Measurements from ENCODE around the gene GPR160.
A peak's percentile ranks its signal among the peaks of the same experiment; 100 is the strongest.

The GPR160 gene, protein sequence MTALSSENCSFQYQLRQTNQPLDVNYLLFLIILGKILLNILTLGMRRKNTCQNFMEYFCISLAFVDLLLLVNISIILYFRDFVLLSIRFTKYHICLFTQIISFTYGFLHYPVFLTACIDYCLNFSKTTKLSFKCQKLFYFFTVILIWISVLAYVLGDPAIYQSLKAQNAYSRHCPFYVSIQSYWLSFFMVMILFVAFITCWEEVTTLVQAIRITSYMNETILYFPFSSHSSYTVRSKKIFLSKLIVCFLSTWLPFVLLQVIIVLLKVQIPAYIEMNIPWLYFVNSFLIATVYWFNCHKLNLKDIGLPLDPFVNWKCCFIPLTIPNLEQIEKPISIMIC
- total RNA-seq = 5.0 to 15.0 (median 7.2) reads per million in 3 donors

DNA sequence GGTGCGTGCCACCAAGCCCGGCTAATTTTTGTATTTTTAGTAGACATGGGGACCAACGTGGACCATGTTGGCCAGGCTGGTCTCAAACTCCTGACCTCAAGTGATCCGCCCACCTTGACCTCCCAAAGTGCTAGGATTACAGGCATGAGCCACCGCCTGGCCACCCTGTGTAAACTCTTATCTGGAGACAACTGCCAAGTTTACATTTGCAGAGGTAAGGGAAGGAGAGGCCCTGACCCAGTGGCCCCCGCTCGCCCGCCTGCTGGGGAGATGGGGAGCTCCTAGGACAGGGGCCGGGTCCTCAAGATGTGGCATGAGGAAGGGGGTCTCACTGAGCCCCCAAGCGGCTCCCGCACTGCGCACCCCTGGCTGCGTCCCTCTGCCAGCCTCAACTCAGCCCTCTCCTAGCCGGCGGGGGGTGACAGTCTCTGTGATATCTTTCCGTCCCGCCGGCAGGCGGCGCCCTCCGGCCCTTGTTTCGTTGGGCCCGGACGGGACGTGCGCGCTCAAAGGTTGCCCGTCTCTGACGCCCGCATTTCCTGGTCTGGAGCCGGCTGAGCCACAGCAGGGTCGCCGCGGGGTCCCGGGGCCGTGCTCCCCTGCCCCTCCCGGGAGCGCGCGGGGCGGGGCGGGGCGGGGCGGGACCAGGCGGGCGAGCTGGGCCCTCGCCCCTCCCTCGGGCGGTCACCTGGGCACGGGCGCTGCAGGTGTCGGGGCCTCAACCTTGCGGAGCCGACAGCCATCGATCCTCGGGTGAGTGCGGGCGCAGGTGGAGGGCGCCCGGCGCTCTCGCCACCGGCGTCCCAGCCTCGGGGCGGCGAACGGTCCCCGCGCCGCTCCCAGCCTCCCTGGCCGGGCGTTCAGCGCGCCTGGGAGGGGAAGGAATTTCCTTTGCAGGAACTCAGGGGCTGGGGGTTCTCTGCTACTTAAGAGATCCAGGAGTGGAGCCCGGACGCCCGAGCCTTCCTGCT, at the start of gene GPR160:
Gene GPR160, plus strand, starts transcription at position 533 of the 971 bp plus-strand sequence. CDS start 45,978 bp downstream, outside the sequence.
- Histone ChIP-seq H3K27ac (ENCODE audit: insufficient read depth, low read length, poor library complexity, severe bottlenecking) (peak within 1 kb of the TSS; percentile 48), H3K27me3 (replicated peaks; ENCODE audit: control insufficient read depth, insufficient read depth, low read length, poor library complexity, severe bottlenecking) (no peaks in the 10 kb centered on the region), H3K9me3 (ENCODE audit: control insufficient read depth, low read length) (no peaks in the 10 kb centered on the region), H3K4me3 (ENCODE audit: insufficient read depth, low read depth, low read length, poor library complexity, severe bottlenecking) (peak within 1 kb of the TSS; percentile 79), H3K4me1 (ENCODE audit: control insufficient read depth, insufficient read depth, low read length, poor library complexity, severe bottlenecking) (peaks cover 13% of the 10 kb centered on the region), H3K36me3 (ENCODE audit: control insufficient read depth, insufficient read depth, low read length) (no peaks in the 10 kb centered on the region)
- peak; percentile 59 to 64 (median 64) for DNase-seq

DNA sequence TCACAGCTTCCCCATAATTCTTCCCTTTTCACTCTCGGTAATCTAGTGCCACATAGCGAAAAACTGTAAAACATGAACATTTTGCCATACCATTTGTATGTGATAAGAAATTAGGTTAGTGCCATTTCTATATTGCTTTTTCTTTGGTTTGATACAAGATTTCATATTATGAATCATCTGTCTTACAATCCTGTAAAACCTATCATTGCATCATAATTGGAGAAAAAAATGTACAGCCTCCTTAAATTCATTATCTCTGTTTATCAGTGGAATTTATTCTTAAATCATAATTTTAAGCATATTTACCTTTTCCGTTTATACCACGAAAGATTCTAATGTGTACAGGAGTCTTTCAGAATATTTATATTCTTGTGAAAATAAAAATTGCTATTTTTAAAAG, 47.4 kb upstream of the GPR160 start:
- DNase-seq = no peak
- no peaks in the 10 kb centered on the region for H3K9me3 ChIP-seq (ENCODE audit: control insufficient read depth, low read length)
- no peak overlapping the region for H3K27ac ChIP-seq (ENCODE audit: insufficient read depth, low read length, poor library complexity, severe bottlenecking)
- H3K27me3 ChIP-seq (replicated peaks; ENCODE audit: control insufficient read depth, insufficient read depth, low read length, poor library complexity, severe bottlenecking) = no peaks in the 10 kb centered on the region
- no peaks in the 10 kb centered on the region for H3K4me1 ChIP-seq (ENCODE audit: control insufficient read depth, insufficient read depth, low read length, poor library complexity, severe bottlenecking)
- H3K4me3 ChIP-seq (ENCODE audit: insufficient read depth, low read depth, low read length, poor library complexity, severe bottlenecking) = no peak overlapping the region
- peaks cover 54% of the 10 kb centered on the region for H3K36me3 ChIP-seq (ENCODE audit: control insufficient read depth, insufficient read depth, low read length)

DNA sequence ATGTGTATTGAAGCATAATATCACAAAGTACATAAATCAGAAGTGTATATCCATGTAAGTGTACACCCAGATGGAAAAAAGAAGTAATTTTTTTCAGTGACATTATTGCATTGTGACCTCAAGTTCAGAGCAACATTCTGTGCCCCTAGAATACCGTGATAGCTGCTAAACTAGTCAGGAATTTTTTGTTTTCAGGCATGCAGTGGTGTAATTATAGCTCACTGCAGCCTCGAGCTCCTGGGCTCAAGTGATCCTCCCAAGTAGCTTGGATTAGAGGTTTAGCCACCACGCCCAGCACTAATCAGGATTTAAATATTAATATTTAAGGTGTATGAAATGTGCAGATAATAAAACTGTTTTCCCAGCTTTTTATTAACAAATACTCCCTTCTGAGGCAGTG, 45.6 kb upstream of the GPR160 start:
- H3K27ac ChIP-seq (ENCODE audit: insufficient read depth, low read length, poor library complexity, severe bottlenecking) = no peak overlapping the region
- no peaks in the 10 kb centered on the region for H3K4me1 ChIP-seq (ENCODE audit: control insufficient read depth, insufficient read depth, low read length, poor library complexity, severe bottlenecking)
- no peak for DNase-seq
- H3K9me3 ChIP-seq (ENCODE audit: control insufficient read depth, low read length) = no peaks in the 10 kb centered on the region
- H3K4me3 ChIP-seq (ENCODE audit: insufficient read depth, low read depth, low read length, poor library complexity, severe bottlenecking) = no peak overlapping the region
- no peaks in the 10 kb centered on the region for H3K27me3 ChIP-seq (replicated peaks; ENCODE audit: control insufficient read depth, insufficient read depth, low read length, poor library complexity, severe bottlenecking)
- peaks cover 46% of the 10 kb centered on the region for H3K36me3 ChIP-seq (ENCODE audit: control insufficient read depth, insufficient read depth, low read length)

DNA sequence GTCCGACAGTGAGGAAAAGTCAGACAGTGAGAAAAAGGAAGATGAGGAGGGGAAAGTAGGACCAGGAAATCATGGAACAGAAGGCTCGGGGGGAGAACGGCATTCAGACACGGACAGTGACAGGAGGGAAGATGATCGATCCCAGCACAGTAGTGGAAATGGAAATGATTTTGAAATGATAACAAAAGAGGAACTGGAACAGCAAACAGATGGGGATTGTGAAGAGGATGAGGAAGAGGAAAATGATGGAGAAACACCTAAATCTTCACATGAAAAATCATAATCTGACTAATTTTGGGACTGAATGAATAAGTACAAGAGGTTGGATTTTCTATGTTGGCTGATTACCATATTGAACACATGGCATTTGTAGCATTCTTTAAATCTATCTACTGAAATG, 45.0 kb upstream of the GPR160 start:
- Histone ChIP-seq H3K36me3 (ENCODE audit: control insufficient read depth, insufficient read depth, low read length) (peaks cover 40% of the 10 kb centered on the region), H3K27me3 (replicated peaks; ENCODE audit: control insufficient read depth, insufficient read depth, low read length, poor library complexity, severe bottlenecking) (no peaks in the 10 kb centered on the region), H3K9me3 (ENCODE audit: control insufficient read depth, low read length) (no peaks in the 10 kb centered on the region), H3K4me1 (ENCODE audit: control insufficient read depth, insufficient read depth, low read length, poor library complexity, severe bottlenecking) (no peaks in the 10 kb centered on the region), H3K27ac (ENCODE audit: insufficient read depth, low read length, poor library complexity, severe bottlenecking) (no peak overlapping the region), H3K4me3 (ENCODE audit: insufficient read depth, low read depth, low read length, poor library complexity, severe bottlenecking) (no peak overlapping the region)
- DNase-seq = no peak

DNA sequence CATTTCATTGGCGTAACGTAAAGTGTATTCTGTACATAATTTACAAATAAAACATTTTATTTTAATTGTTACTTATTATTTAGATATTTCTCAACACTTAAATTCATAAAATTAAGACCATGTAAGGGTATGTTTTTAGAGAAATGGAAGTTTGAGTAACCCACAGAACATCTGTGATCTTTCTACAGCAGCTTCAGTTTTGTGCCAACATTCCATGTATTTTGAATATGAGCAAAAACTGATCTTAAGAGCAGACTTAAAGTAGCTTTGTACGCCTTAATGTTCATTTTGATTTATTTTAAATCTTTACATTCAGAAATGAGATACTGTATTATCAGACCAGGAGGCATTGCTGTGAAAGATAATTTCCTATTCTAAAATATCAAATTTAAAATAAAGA, 44.0 kb upstream of the GPR160 start:
- DNase-seq = no peak
- H3K27me3 ChIP-seq (replicated peaks; ENCODE audit: control insufficient read depth, insufficient read depth, low read length, poor library complexity, severe bottlenecking) = no peaks in the 10 kb centered on the region
- H3K36me3 ChIP-seq (ENCODE audit: control insufficient read depth, insufficient read depth, low read length) = peaks cover 34% of the 10 kb centered on the region
- H3K4me3 ChIP-seq (ENCODE audit: insufficient read depth, low read depth, low read length, poor library complexity, severe bottlenecking) = no peak overlapping the region
- H3K9me3 ChIP-seq (ENCODE audit: control insufficient read depth, low read length) = no peaks in the 10 kb centered on the region
- H3K4me1 ChIP-seq (ENCODE audit: control insufficient read depth, insufficient read depth, low read length, poor library complexity, severe bottlenecking) = no peaks in the 10 kb centered on the region
- no peak overlapping the region for H3K27ac ChIP-seq (ENCODE audit: insufficient read depth, low read length, poor library complexity, severe bottlenecking)

DNA sequence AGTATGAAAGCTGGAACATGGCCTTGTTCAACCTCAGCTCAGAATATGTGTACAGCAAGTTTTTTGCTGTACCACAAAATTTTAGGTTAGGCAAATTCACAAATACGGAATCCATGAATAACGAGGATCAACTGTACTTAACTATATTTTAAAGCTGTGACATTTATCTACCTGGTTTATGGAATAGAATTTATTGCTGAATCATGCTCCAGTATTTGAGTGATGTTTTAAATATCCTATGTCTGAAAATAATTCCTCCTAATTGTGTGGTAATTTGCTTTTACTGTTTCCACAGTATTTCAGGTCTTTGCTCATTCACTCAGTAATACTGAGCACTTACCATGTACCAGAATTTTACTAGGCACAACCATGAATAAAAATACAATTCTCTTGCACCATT, 41.7 kb upstream of the GPR160 start:
- Histone ChIP-seq H3K9me3 (ENCODE audit: control insufficient read depth, low read length) (no peaks in the 10 kb centered on the region), H3K27me3 (replicated peaks; ENCODE audit: control insufficient read depth, insufficient read depth, low read length, poor library complexity, severe bottlenecking) (no peaks in the 10 kb centered on the region), H3K4me3 (ENCODE audit: insufficient read depth, low read depth, low read length, poor library complexity, severe bottlenecking) (no peak overlapping the region), H3K36me3 (ENCODE audit: control insufficient read depth, insufficient read depth, low read length) (peaks cover 20% of the 10 kb centered on the region), H3K4me1 (ENCODE audit: control insufficient read depth, insufficient read depth, low read length, poor library complexity, severe bottlenecking) (no peaks in the 10 kb centered on the region), H3K27ac (ENCODE audit: insufficient read depth, low read length, poor library complexity, severe bottlenecking) (no peak overlapping the region)
- DNase-seq = no peak

DNA sequence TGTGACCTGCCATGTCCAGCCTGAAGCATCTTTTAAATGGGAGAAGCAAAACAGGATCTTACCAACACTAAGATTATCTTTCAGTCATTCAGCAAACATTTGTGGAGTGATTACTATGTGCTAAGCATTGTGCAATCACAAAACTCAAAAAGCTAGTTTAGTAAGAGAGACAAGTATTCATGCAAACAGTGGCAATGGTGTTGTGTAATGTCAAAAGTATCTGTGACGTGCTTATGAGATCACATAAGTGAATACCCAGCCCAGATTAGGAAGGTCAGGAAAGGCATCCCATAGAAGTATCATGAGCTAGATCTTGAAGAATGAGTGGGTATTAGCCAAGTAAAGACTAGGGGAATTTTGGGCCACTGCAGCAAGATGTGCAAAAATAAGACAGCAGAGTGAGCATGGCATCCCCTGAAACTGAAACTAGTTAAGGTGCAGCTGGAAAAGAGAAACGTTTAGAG, 39.1 kb upstream of the GPR160 start:
- H3K27me3 ChIP-seq (replicated peaks; ENCODE audit: control insufficient read depth, insufficient read depth, low read length, poor library complexity, severe bottlenecking) = no peaks in the 10 kb centered on the region
- H3K4me1 ChIP-seq (ENCODE audit: control insufficient read depth, insufficient read depth, low read length, poor library complexity, severe bottlenecking) = no peaks in the 10 kb centered on the region
- peaks cover 10% of the 10 kb centered on the region for H3K36me3 ChIP-seq (ENCODE audit: control insufficient read depth, insufficient read depth, low read length)
- H3K4me3 ChIP-seq (ENCODE audit: insufficient read depth, low read depth, low read length, poor library complexity, severe bottlenecking) = no peak overlapping the region
- H3K9me3 ChIP-seq (ENCODE audit: control insufficient read depth, low read length) = no peaks in the 10 kb centered on the region
- DNase-seq = no peak
- no peak overlapping the region for H3K27ac ChIP-seq (ENCODE audit: insufficient read depth, low read length, poor library complexity, severe bottlenecking)

DNA sequence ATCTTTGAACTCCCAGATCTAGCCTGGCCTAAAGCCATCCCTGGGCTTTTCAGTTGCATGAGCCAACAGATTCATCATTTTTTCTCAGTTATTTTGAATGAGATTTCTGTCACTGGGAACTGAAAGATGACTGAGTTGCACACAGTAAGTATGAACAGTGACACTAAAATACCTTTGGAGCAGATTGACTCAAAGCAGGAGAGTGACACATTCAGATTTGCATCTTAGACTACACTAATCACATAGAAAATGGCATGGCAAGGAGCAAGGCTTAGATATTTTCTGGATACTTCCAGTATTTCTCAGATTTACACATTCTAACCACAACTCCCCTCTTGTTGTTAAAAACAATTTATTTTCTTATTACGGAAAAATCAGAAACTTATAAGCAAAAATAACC, 38.4 kb upstream of the GPR160 start:
- Histone ChIP-seq H3K9me3 (ENCODE audit: control insufficient read depth, low read length) (no peaks in the 10 kb centered on the region), H3K36me3 (ENCODE audit: control insufficient read depth, insufficient read depth, low read length) (peaks cover 6% of the 10 kb centered on the region), H3K27ac (ENCODE audit: insufficient read depth, low read length, poor library complexity, severe bottlenecking) (no peak overlapping the region), H3K4me3 (ENCODE audit: insufficient read depth, low read depth, low read length, poor library complexity, severe bottlenecking) (no peak overlapping the region), H3K27me3 (replicated peaks; ENCODE audit: control insufficient read depth, insufficient read depth, low read length, poor library complexity, severe bottlenecking) (no peaks in the 10 kb centered on the region), H3K4me1 (ENCODE audit: control insufficient read depth, insufficient read depth, low read length, poor library complexity, severe bottlenecking) (no peaks in the 10 kb centered on the region)
- DNase-seq = no peak

DNA sequence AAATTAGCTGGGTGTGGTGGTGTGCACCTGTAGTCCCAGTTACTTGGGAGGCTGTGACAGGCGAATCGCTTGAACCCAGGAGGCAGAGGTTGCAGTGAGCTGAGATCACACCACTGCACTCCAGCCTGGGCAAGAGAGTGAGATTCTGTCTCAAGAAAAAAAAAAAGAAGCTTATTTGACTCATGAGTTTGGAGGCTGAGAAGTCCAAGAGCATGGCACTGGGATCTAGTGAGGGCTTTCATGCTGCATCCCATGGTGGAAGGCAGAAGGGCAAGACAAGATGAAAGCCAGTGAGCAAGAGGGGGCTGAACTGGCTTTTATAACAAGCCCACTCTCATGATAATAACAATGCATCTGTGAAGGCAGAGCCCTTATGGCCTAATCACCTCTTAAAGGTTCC, 37.7 kb upstream of the GPR160 start:
- no peak for DNase-seq
- Histone ChIP-seq H3K4me1 (ENCODE audit: control insufficient read depth, insufficient read depth, low read length, poor library complexity, severe bottlenecking) (no peaks in the 10 kb centered on the region), H3K27me3 (replicated peaks; ENCODE audit: control insufficient read depth, insufficient read depth, low read length, poor library complexity, severe bottlenecking) (no peaks in the 10 kb centered on the region), H3K36me3 (ENCODE audit: control insufficient read depth, insufficient read depth, low read length) (peaks cover 4% of the 10 kb centered on the region), H3K4me3 (ENCODE audit: insufficient read depth, low read depth, low read length, poor library complexity, severe bottlenecking) (no peak overlapping the region), H3K9me3 (ENCODE audit: control insufficient read depth, low read length) (no peaks in the 10 kb centered on the region), H3K27ac (ENCODE audit: insufficient read depth, low read length, poor library complexity, severe bottlenecking) (no peak overlapping the region)

DNA sequence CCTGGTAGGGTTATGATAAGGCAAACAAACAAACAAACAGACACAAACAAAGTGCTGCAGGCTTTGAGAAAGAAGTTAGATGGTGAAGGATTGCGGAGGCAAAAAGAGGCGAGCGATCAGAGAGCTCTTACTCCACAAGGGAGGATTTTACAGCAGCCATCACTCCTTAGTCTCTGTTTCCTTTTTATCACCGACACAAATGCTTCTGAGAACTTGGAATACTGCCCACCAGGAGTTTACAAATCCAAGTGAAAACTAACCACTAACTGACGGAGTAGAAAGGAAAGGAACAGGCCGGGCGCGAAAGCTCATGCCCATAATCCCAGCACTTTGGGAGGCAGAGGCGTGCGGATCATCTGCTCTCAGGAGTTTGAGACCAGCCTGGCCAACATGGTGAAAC, 35.6 kb upstream of the GPR160 start:
- peaks cover 7% of the 10 kb centered on the region for H3K4me1 ChIP-seq (ENCODE audit: control insufficient read depth, insufficient read depth, low read length, poor library complexity, severe bottlenecking)

More for the DNA sequence above, 35.6 kb upstream of the GPR160 start:
- Histone ChIP-seq H3K27ac (ENCODE audit: insufficient read depth, low read length, poor library complexity, severe bottlenecking) (no peak overlapping the region), H3K36me3 (ENCODE audit: control insufficient read depth, insufficient read depth, low read length) (no peaks in the 10 kb centered on the region), H3K9me3 (ENCODE audit: control insufficient read depth, low read length) (no peaks in the 10 kb centered on the region), H3K4me3 (ENCODE audit: insufficient read depth, low read depth, low read length, poor library complexity, severe bottlenecking) (no peak overlapping the region), H3K27me3 (replicated peaks; ENCODE audit: control insufficient read depth, insufficient read depth, low read length, poor library complexity, severe bottlenecking) (no peaks in the 10 kb centered on the region)
- no peak for DNase-seq

All from effector memory CD4-positive, alpha-beta T cell (primary cell).